ENCODE measurements around the gene TMEM26.

The TMEM26 gene

GRCh38 chr10:61458031-61458430, 4.8 kb upstream of the TMEM26 start:
- DNase-seq = no peak

- no peak for DNase-seq
Observed at GRCh38 chr10:61456095-61456789, 3.1 kb upstream of the TMEM26 start.

- no peak for DNase-seq
Observed at GRCh38 chr10:61455656-61456055, 2.5 kb upstream of the TMEM26 start.

GRCh38 chr10:61454541-61454940, 1.4 kb upstream of the TMEM26 start:
- no peak for DNase-seq

GRCh38 chr10:61452151-61452651, 980 bp downstream of the TMEM26 start:
- no peak for DNase-seq

GRCh38 chr10:61451357-61451756, 1.8 kb downstream of the TMEM26 start:
- DNase-seq = no peak

GRCh38 chr10:61448841-61449600, 4.2 kb downstream of the TMEM26 start:
- no peak for DNase-seq

- DNase-seq = no peak
Observed at GRCh38 chr10:61448091-61448490, 5.1 kb downstream of the TMEM26 start.

GRCh38 chr10:61439058-61439609, 14.0 kb downstream of the TMEM26 start:
- no peak for DNase-seq

GRCh38 chr10:61438141-61438988, 14.8 kb downstream of the TMEM26 start:
- no peak for DNase-seq

GRCh38 chr10:61423178-61423577, 30.0 kb downstream of the TMEM26 start:
- DNase-seq = no peak

GRCh38 chr10:61417661-61418060, 35.5 kb downstream of the TMEM26 start:
- DNase-seq = no peak

GRCh38 chr10:61415824-61416223, 37.4 kb downstream of the TMEM26 start:
- no peak for DNase-seq

GRCh38 chr10:61411706-61412105, 41.5 kb downstream of the TMEM26 start:
- DNase-seq = no peak

GRCh38 chr10:61410353-61411070, 42.7 kb downstream of the TMEM26 start:
- no peak for DNase-seq

- no peak for DNase-seq
Observed at GRCh38 chr10:61409157-61409556, 44.0 kb downstream of the TMEM26 start.

GRCh38 chr10:61408105-61408504, 45.1 kb downstream of the TMEM26 start:
- no peak for DNase-seq

GRCh38 chr10:61406736-61407135, 46.4 kb downstream of the TMEM26 start:
- no peak for DNase-seq

GRCh38 chr10:61406242-61406641, 46.9 kb downstream of the TMEM26 start:
- DNase-seq = no peak

- DNase-seq = no peak
Observed at GRCh38 chr10:61404751-61405150, 48.4 kb downstream of the TMEM26 start.

- no peak for DNase-seq
Observed at GRCh38 chr10:61400524-61400923, 52.7 kb downstream of the TMEM26 start.

GRCh38 chr10:61399406-61399805, 53.8 kb downstream of the TMEM26 start:
- DNase-seq = no peak

Data from NCI-H510A treated with DMSO at 0.1 percent for 48 hours (cell line).